Measurements from ENCODE around the gene KATNA1. TPM values are rescaled to one million over a fixed set of nuclear protein-coding genes. Genes with fewer than 3 reads are reported as not detected.

Gene KATNA1
- polyA plus RNA-seq, 3 donors, result 11.4 to 15.4 (median 14.5) TPM

DNA sequence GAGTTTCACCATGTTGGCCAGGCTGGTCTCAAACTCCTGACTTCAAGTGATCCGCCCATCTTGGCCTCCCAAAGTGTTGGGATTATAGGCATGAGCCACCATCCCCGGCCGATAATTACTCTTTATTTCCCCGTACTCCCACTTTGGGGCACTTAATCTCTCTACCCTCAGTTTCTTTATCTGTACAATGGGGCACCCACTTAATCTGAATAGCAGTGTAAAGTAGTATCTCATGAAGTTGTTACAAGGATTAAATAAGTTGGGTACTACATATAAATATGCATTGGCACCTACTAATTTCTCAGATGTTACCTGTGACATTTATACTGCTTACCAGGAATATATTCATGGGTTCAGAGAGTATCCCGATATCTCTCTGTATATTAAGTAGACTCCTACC, 67.2 kb downstream of the KATNA1 start:
- H3K27ac Mint-ChIP-seq, result peak overlapping the region in 1 of 7 donors; percentile 18

DNA sequence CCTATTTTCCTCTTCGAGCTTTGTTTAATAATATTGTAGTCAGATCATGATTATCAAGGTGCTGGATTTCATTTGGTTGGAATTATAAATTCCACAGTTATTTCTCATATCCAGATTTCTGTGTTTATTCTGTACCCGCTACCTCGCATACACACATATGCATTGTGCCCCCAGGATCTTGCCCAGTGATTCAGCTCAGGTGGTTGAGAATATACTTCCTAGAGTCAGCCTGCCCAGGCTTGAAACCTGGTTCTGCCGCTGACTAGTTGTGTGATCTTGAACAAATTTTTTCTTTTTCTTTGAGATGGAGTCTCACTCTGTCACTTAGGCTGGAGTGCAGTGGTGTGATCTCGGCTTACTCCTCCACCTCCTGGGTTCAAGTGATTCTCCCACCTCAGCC, 67.6 kb downstream of the KATNA1 start:
- H3K79me2 ChIP-seq (ENCODE audit: insufficient read depth, low read length), result no peaks in the 10 kb centered on the region
- peaks cover 44 to 72% of the 10 kb centered on the region in 2 donors for H3K36me3 ChIP-seq (replicated peaks in 1 of 2; ENCODE audit: control insufficient read depth in 1 of 2, insufficient read depth in 2 of 2, low read length in 2 of 2)
- H3K27me3 ChIP-seq (ENCODE audit: control insufficient read depth in 2 of 2, insufficient read depth in 2 of 2, low read length in 2 of 2), result no peaks in the 10 kb centered on the region
- H3K4me3 Mint-ChIP-seq, result no peak overlapping the region
- DNase-seq, result no peak
- TF ChIP-seq, protein P1, sequence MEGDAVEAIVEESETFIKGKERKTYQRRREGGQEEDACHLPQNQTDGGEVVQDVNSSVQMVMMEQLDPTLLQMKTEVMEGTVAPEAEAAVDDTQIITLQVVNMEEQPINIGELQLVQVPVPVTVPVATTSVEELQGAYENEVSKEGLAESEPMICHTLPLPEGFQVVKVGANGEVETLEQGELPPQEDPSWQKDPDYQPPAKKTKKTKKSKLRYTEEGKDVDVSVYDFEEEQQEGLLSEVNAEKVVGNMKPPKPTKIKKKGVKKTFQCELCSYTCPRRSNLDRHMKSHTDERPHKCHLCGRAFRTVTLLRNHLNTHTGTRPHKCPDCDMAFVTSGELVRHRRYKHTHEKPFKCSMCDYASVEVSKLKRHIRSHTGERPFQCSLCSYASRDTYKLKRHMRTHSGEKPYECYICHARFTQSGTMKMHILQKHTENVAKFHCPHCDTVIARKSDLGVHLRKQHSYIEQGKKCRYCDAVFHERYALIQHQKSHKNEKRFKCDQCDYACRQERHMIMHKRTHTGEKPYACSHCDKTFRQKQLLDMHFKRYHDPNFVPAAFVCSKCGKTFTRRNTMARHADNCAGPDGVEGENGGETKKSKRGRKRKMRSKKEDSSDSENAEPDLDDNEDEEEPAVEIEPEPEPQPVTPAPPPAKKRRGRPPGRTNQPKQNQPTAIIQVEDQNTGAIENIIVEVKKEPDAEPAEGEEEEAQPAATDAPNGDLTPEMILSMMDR (IDR thresholded peaks at IDR 0.05), result no peak
- intact Hi-C loops (cut with micrococcal nuclease), result no loop called here
- H3K4me3 ChIP-seq (replicated peaks in 1 of 3; ENCODE audit: low read depth in 2 of 3, low read length in 3 of 3), result no peak overlapping the region
- no peak overlapping the region for H3K27ac ChIP-seq (ENCODE audit: low read depth in 1 of 2, low read length in 2 of 2)
- H3K9me3 Mint-ChIP-seq, result peaks cover 0 to 2% (median 0%) of the 10 kb centered on the region in 7 donors
- H3K36me3 Mint-ChIP-seq, result peaks cover 49 to 62% of the 10 kb centered on the region in 2 donors
- H2AFZ ChIP-seq (ENCODE audit: insufficient read depth, low read depth, low read length, poor library complexity, severe bottlenecking), result no peak overlapping the region
- no peaks in the 10 kb centered on the region for H4K20me1 ChIP-seq (ENCODE audit: insufficient read depth, low read length)
- no CpG with 5 or more reads among the region's 5 CpGs for WGBS (ENCODE audit: insufficient coverage)
- no peaks in the 10 kb centered on the region for H3K4me1 Mint-ChIP-seq
- peak overlapping the region in 1 of 7 donors; percentile 18 for H3K27ac Mint-ChIP-seq
- H3K27me3 Mint-ChIP-seq (ENCODE audit: low read depth in 3 of 3), result no peaks in the 10 kb centered on the region
- H3K9ac ChIP-seq (ENCODE audit: insufficient read depth, low read length, poor library complexity, severe bottlenecking), result no peak overlapping the region
- H3K4me2 ChIP-seq (replicated peaks; ENCODE audit: extremely low read depth, low read length, poor library complexity, severe bottlenecking), result no peak overlapping the region
- H3K9me3 ChIP-seq (replicated peaks in 1 of 2; ENCODE audit: control insufficient read depth in 1 of 2, insufficient read depth in 1 of 2, low read length in 2 of 2), result no peaks in the 10 kb centered on the region
- no peaks in the 10 kb centered on the region for H3K4me1 ChIP-seq (ENCODE audit: control insufficient read depth in 1 of 2, insufficient read depth in 2 of 2, low read length in 2 of 2)

More for the DNA sequence above, 67.2 kb downstream of the KATNA1 start:
- H3K9me3 ChIP-seq (replicated peaks in 1 of 2; ENCODE audit: control insufficient read depth in 1 of 2, insufficient read depth in 1 of 2, low read length in 2 of 2), result no peaks in the 10 kb centered on the region
- DNase-seq, result no peak
- WGBS (ENCODE audit: insufficient coverage), result 100% methylated on average over 2 of the region's 5 CpGs
- no peaks in the 10 kb centered on the region for H4K20me1 ChIP-seq (ENCODE audit: insufficient read depth, low read length)
- peaks cover 48 to 72% of the 10 kb centered on the region in 2 donors for H3K36me3 ChIP-seq (replicated peaks in 1 of 2; ENCODE audit: control insufficient read depth in 1 of 2, insufficient read depth in 2 of 2, low read length in 2 of 2)
- no peak overlapping the region for H3K4me2 ChIP-seq (replicated peaks; ENCODE audit: extremely low read depth, low read length, poor library complexity, severe bottlenecking)
- Mint-ChIP-seq H3K27me3 (ENCODE audit: low read depth in 3 of 3) (no peaks in the 10 kb centered on the region), H3K4me3 (no peak overlapping the region), H3K4me1 (no peaks in the 10 kb centered on the region), H3K36me3 (peaks cover 51 to 60% of the 10 kb centered on the region in 2 donors), H3K9me3 (peaks cover 0 to 2% (median 0%) of the 10 kb centered on the region in 7 donors)
- no peak overlapping the region for H2AFZ ChIP-seq (ENCODE audit: insufficient read depth, low read depth, low read length, poor library complexity, severe bottlenecking)
- H3K4me1 ChIP-seq (ENCODE audit: control insufficient read depth in 1 of 2, insufficient read depth in 2 of 2, low read length in 2 of 2), result no peaks in the 10 kb centered on the region
- no peak overlapping the region for H3K9ac ChIP-seq (ENCODE audit: insufficient read depth, low read length, poor library complexity, severe bottlenecking)
- intact Hi-C loops (cut with micrococcal nuclease), result no loop called here
- H3K27me3 ChIP-seq (ENCODE audit: control insufficient read depth in 2 of 2, insufficient read depth in 2 of 2, low read length in 2 of 2), result no peaks in the 10 kb centered on the region
- H3K4me3 ChIP-seq (replicated peaks in 1 of 3; ENCODE audit: low read depth in 2 of 3, low read length in 3 of 3), result no peak overlapping the region
- H3K27ac ChIP-seq (ENCODE audit: low read depth in 1 of 2, low read length in 2 of 2), result no peak overlapping the region
- TF ChIP-seq, protein P1 (IDR thresholded peaks at IDR 0.05), result no peak
- no peaks in the 10 kb centered on the region for H3K79me2 ChIP-seq (ENCODE audit: insufficient read depth, low read length)
